Lower lobe of right lung (tissue), 2 donors: Measurements from ENCODE around the gene HNF1B. TPM values are rescaled to one million over a fixed set of nuclear protein-coding genes. Genes with fewer than 3 reads are reported as not detected.

Source experiments
- ATAC-seq, 2 donors: fragments of 200-7000 bp; cut with Tn5 transposase; one replicate each; pipeline ENCODE4 v1.9.1; 2020 to 2022; ENCODE audit warnings: mild to moderate bottlenecking in 2 of 2, moderate library complexity in 2 of 2
- DNase-seq: peaks from one replicate; pipeline ENCODE4 v3.0.0-alpha.2; 2020
- H3K27ac ChIP-seq: fragments of 200-600 bp; one replicate; pipeline ENCODE4 v1.8.0; 2022
- H3K27me3 ChIP-seq: fragments of 200-600 bp; one replicate; pipeline ENCODE4 v1.8.0; 2022; ENCODE audit warnings: low read depth
- H3K36me3 ChIP-seq: fragments of 200-600 bp; one replicate; pipeline ENCODE4 v1.8.0; 2022; ENCODE audit warnings: mild to moderate bottlenecking
- H3K4me1 ChIP-seq: fragments of 200-600 bp; one replicate; pipeline ENCODE4 v1.8.0; 2022
- H3K4me3 ChIP-seq: fragments of 200-600 bp; one replicate; pipeline ENCODE4 v1.8.0; 2022; ENCODE audit warnings: mild to moderate bottlenecking
- H3K9me3 ChIP-seq: fragments of 200-600 bp; one replicate; pipeline ENCODE4 v1.8.0; 2022
- intact Hi-C: fragments of 100-400 bp; cut with DNase I; formaldehyde crosslinking; loops from one replicate; pipeline ENCODE4 v1.11.0; 2022
- total RNA-seq: library from RNA; stranded (reverse); fragmentation: NEBNext Ultra II Directional; extraction: Animal tissue kit (Norgen Biotek cat#: 25700); gene quantifications from one replicate; pipeline ENCODE4 v1.2.1, GENCODE V29; 2021
- TF ChIP-seq, protein P1 (sequence below): fragments of 200-600 bp; IDR thresholded peaks from one replicate; pipeline ENCODE4 v1.8.0; 2022; ENCODE audit warnings: antibody characterized with exemption, mild to moderate bottlenecking
- donor health status: DM: no; HTN: yes; CAD: no; lungs with severe emphysema.

The HNF1B gene
- total RNA-seq, 1 donor from 2014 or later, result 15.2 TPM

DNA sequence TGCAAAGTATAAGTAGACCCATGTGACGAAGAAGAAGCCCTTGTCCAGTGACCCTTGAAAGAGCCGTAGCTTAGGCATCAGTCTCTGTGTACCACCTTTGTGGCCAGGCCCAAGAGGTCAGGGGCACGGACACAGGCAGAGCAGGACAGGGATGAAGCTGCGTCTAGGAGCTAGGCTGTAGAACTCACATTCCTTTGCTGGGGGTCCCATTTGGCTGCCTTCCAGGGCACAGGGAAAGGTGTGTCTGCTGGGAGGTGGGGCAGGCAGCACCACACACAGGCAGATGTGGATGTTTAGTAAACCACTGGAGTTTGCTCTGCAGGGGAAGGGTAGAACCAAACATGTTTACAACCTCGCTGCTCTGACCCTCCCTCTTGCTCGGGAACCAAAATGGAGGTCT is 33.7 kb downstream of the HNF1B start:
- H3K27me3 ChIP-seq, result no peaks in the 10 kb centered on the region
- intact Hi-C loops, result no loop called here
- DNase-seq, result no peak
- TF ChIP-seq, protein P1, sequence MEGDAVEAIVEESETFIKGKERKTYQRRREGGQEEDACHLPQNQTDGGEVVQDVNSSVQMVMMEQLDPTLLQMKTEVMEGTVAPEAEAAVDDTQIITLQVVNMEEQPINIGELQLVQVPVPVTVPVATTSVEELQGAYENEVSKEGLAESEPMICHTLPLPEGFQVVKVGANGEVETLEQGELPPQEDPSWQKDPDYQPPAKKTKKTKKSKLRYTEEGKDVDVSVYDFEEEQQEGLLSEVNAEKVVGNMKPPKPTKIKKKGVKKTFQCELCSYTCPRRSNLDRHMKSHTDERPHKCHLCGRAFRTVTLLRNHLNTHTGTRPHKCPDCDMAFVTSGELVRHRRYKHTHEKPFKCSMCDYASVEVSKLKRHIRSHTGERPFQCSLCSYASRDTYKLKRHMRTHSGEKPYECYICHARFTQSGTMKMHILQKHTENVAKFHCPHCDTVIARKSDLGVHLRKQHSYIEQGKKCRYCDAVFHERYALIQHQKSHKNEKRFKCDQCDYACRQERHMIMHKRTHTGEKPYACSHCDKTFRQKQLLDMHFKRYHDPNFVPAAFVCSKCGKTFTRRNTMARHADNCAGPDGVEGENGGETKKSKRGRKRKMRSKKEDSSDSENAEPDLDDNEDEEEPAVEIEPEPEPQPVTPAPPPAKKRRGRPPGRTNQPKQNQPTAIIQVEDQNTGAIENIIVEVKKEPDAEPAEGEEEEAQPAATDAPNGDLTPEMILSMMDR, result no peak
- H3K4me1 ChIP-seq, result no peaks in the 10 kb centered on the region
- H3K4me3 ChIP-seq, result no peak overlapping the region
- ATAC-seq, result no peak
- peak overlapping the region; percentile 67 for H3K27ac ChIP-seq
- no peaks in the 10 kb centered on the region for H3K9me3 ChIP-seq
- H3K36me3 ChIP-seq, result no peaks in the 10 kb centered on the region

DNA sequence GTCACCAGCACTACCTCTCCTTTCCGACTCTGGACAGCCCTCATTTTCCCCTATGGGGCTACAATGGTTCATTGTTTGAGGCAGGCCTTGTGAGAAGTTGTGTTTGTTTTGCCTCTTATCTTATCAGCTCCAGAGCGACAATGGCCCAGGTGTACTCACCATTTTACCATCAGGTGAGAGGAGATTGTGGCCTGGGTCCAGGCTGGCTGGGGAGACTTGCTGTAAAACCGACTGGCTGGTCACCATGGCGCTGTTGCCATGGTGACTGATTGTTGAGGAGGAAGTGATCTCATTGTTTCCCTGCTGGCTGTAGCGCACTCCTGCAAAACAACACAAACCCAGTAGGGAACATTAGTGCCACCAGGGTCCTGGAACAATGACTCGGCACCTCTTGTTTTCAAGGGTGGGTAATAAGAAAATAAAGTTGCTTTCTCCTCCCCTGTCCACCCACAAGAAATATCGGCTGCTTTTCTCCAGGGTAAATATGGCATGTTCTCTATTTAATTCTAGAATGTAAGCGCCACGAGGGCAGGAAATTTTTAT is 34.4 kb downstream of the HNF1B start:
- H3K4me3 ChIP-seq, result no peak overlapping the region
- H3K9me3 ChIP-seq, result no peaks in the 10 kb centered on the region
- no peaks in the 10 kb centered on the region for H3K36me3 ChIP-seq
- peak; percentile 89 for DNase-seq
- TF ChIP-seq, protein P1, result no peak
- H3K27me3 ChIP-seq, result no peaks in the 10 kb centered on the region
- intact Hi-C loops, result no loop called here
- H3K27ac ChIP-seq, result peak overlapping the region; percentile 67
- ATAC-seq, result peak; percentile 79 to 85
- H3K4me1 ChIP-seq, result no peaks in the 10 kb centered on the region

DNA sequence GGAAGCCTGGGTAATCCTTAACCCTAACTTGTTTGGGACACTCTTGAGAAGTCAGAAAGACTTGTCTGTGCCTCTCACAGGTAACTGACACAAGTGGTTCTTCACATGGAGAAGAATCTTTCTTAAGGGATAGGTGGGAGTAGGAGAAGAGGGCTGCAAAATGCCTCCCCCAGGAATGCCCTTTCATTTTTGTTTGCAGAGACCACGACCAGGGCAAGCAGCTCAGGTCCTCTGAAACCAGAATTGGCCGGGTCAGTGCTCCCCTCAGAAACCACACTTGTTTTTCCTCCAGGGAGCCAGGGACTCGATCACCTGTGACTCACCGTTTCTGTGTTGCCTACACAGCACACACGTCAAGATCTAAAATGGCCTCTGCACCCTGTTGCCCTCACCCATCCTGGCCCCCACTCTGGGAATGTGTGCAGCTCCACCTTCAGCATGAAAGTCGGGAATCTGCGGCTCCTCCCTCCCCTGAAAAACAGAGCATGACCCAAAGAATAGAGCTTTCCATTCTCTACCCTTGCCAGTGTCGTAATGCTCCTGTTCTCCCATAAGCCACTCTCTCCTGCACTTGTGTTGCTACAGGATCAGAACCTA is 36.1 kb downstream of the HNF1B start:
- TF ChIP-seq, protein P1, result no peak
- H3K36me3 ChIP-seq, result no peaks in the 10 kb centered on the region
- peak overlapping the region; percentile 5 for H3K27ac ChIP-seq
- no peaks in the 10 kb centered on the region for H3K9me3 ChIP-seq
- H3K27me3 ChIP-seq, result no peaks in the 10 kb centered on the region
- ATAC-seq (peak; percentile 53 to 61), DNase-seq (no peak)
- intact Hi-C loops, result no loop called here
- H3K4me3 ChIP-seq, result no peak overlapping the region
- no peaks in the 10 kb centered on the region for H3K4me1 ChIP-seq

DNA sequence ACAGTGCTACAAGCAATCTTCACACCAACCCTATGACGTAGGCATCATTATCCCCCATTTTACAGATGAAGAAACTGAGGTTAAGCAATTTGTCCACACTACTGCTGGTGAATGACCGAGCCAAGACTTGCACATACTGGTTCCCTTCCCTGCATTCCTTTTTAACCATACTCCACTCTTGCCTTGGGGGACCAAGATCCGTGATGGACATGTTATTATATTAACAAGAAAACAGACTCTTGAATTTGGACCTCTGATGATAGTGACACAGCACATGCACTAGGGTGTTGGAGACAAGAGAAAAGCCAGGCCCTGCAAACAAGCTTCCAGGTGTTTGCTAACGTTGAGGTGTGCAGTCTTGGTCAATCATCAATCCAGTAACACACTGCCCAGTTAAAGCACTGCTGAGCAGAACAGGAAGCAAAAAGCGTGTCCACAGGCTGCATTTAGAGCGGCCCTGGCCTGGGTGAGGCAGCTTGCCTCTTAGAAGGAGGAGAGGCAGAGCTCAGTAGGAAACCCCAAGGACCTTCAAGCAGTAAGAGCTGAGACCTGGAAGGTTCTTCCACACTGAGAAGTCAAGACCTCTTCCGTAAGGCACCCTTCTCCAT is 36.7 kb downstream of the HNF1B start:
- ATAC-seq (peak; percentile 12 to 55), DNase-seq (no peak)
- TF ChIP-seq, protein P1, result no peak
- no peak overlapping the region for H3K4me3 ChIP-seq
- intact Hi-C loops, result no loop called here
- no peaks in the 10 kb centered on the region for H3K36me3 ChIP-seq
- H3K9me3 ChIP-seq, result no peaks in the 10 kb centered on the region
- H3K27me3 ChIP-seq, result no peaks in the 10 kb centered on the region
- peak overlapping the region; percentile 5 for H3K27ac ChIP-seq
- no peaks in the 10 kb centered on the region for H3K4me1 ChIP-seq

DNA sequence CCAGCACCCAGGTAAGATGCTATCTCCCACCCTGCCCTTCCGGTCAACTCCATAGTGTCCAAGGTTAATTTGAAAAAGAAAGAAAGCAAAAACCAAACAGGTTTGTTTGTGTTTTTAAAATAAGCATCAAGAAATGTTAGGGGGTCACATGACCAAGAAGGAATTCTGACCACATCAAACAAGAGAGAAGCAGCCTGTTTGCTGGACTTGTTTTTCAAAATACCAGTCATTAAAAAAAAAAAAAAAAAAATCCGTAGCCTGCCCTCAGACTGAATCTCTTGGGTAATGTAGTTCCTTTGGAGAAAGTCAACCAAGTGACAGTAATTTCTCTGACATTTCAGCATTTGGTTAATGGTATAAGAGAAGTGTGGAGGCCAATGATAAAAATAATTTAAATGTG is 38.4 kb downstream of the HNF1B start:
- ATAC-seq, result no peak
- TF ChIP-seq, protein P1, result no peak
- Histone ChIP-seq H3K27ac (no peak overlapping the region), H3K36me3 (no peaks in the 10 kb centered on the region), H3K4me1 (no peaks in the 10 kb centered on the region), H3K4me3 (no peak overlapping the region), H3K9me3 (no peaks in the 10 kb centered on the region), H3K27me3 (no peaks in the 10 kb centered on the region)
- intact Hi-C loops, result no loop called here
- no peak for DNase-seq
